Effector CD4-positive, alpha-beta T cell (primary cell): Measurements from ENCODE around the gene TLX3.

Source experiments
- DNase-seq: peaks from one replicate; pipeline ENCODE4 v3.0.0-alpha.2; 2020

Gene TLX3

GRCh38 chr5:171306781-171307591 lies 2.1 kb upstream of the TLX3 start:
- DNase-seq = no peak

- no peak for DNase-seq
These were observed 1.1 kb upstream of the TLX3 start for GRCh38 chr5:171307789-171308452.

- no peak for DNase-seq
These were observed 496 bp downstream of the TLX3 start for GRCh38 chr5:171309276-171310211.

GRCh38 chr5:171310212-171310818 lies 1.3 kb downstream of the TLX3 start:
- no peak for DNase-seq

GRCh38 chr5:171310819-171311321 lies 1.8 kb downstream of the TLX3 start:
- DNase-seq = no peak

- DNase-seq = no peak
These were observed 2.5 kb downstream of the TLX3 start for GRCh38 chr5:171311322-171312077.

- no peak for DNase-seq
These were observed 3.3 kb downstream of the TLX3 start for GRCh38 chr5:171312129-171312974.

GRCh38 chr5:171313481-171314206 lies 4.6 kb downstream of the TLX3 start:
- DNase-seq = no peak

- DNase-seq = no peak
These were observed 5.8 kb downstream of the TLX3 start for GRCh38 chr5:171314728-171315385.

- no peak for DNase-seq
These were observed 6.4 kb downstream of the TLX3 start for GRCh38 chr5:171315386-171315891.

GRCh38 chr5:171315925-171316257 lies 6.8 kb downstream of the TLX3 start:
- DNase-seq = no peak

- no peak for DNase-seq
These were observed 7.4 kb downstream of the TLX3 start for GRCh38 chr5:171316258-171317121.

GRCh38 chr5:171317230-171317629 lies 8.2 kb downstream of the TLX3 start:
- DNase-seq = no peak

- no peak for DNase-seq
These were observed 9.0 kb downstream of the TLX3 start for GRCh38 chr5:171318026-171318425.

- DNase-seq = no peak
These were observed 12.4 kb downstream of the TLX3 start for GRCh38 chr5:171321447-171321846.

GRCh38 chr5:171322527-171322926 lies 13.5 kb downstream of the TLX3 start:
- no peak for DNase-seq

GRCh38 chr5:171323007-171323406 lies 14.0 kb downstream of the TLX3 start:
- DNase-seq = no peak
